Middle frontal gyrus (tissue), 1 donor: ENCODE measurements around the gene UCP3.

Experiments
- DNase-seq: peaks from one replicate; pipeline ENCODE4 v3.0.0-alpha.2; 2015; ENCODE audit warnings: low spot score; ENCODE audit errors: extremely low spot score

Gene UCP3

GRCh38 chr11:73956876-73957653 is 51.8 kb downstream of the UCP3 start:
- no peak for DNase-seq

- no peak for DNase-seq
Measured at GRCh38 chr11:73951797-73952196, 57.1 kb downstream of the UCP3 start.

GRCh38 chr11:73950869-73951710 is 57.8 kb downstream of the UCP3 start, which contains the start of gene DNAJB13:
Gene DNAJB13 (plus strand): TSS chr11:73951026. CDS start chr11:73951070, 44 bp downstream.
- no peak for DNase-seq
